DMS79 treated with DMSO at 0.1 percent for 48 hours (cell line): ENCODE measurements around the gene FOXO6.

Experiments used
- DNase-seq: peaks from one replicate; lab custom pipeline; 2025; lab: John Stamatoyannopoulos, UW

FOXO6 gene

DNA sequence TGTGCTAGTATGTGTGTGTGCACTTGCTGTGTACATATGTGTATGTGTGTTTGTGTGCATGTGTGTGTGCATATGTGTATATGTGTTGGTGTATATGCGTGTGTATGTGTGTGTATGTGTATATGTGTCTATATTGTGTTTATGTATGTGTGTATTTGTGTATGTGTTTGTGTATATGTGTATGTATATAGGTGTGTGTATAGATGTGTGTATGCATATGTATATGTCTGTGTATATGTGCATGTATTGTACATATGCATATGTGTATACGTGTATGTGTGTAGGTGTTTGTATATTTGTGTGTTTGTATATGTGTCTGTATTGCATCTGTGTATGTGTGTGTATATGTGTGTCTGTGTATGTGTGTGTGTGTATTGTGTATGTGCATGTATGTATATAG is 64.1 kb downstream of the FOXO6 start:
- no peak for DNase-seq

DNA sequence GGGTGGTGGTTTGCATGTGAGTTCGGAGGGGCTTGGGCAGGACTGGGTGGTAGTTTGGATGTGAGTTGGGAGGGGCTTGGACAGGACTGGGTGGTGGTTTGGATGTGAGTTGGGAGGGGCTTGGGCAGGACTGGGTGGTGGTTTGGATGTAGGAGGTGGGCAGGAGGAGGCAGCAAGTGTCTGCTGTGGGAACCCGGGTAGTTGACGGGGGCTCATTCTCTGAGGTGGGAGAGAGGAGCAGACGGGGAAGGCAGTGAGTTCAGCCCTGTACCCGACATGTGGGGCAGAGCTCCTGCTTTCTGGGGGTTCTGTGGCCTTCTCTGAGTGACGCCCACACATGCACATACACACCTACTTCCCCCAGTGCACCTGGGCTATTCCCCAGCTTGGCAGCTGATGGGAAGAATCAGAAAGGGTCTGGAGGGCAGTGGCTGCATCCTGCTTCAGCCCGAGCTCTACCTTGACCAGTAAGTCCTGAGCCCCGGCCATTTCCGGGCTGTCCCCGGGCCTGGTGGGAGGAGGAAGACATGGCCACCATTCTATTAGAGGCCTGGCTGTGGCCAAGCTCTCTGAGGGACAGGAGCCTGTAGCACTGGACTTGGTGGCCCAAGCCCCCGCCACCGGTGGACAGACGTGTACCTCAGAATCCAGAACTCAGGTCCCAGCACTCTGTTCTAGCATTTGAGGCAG is 65.1 kb downstream of the FOXO6 start:
- DNase-seq: no peak

GRCh38 chr1:41427122-41427913 is 66.1 kb downstream of the FOXO6 start:
- no peak for DNase-seq

GRCh38 chr1:41427916-41428737 is 66.9 kb downstream of the FOXO6 start:
- DNase-seq: no peak

DNA sequence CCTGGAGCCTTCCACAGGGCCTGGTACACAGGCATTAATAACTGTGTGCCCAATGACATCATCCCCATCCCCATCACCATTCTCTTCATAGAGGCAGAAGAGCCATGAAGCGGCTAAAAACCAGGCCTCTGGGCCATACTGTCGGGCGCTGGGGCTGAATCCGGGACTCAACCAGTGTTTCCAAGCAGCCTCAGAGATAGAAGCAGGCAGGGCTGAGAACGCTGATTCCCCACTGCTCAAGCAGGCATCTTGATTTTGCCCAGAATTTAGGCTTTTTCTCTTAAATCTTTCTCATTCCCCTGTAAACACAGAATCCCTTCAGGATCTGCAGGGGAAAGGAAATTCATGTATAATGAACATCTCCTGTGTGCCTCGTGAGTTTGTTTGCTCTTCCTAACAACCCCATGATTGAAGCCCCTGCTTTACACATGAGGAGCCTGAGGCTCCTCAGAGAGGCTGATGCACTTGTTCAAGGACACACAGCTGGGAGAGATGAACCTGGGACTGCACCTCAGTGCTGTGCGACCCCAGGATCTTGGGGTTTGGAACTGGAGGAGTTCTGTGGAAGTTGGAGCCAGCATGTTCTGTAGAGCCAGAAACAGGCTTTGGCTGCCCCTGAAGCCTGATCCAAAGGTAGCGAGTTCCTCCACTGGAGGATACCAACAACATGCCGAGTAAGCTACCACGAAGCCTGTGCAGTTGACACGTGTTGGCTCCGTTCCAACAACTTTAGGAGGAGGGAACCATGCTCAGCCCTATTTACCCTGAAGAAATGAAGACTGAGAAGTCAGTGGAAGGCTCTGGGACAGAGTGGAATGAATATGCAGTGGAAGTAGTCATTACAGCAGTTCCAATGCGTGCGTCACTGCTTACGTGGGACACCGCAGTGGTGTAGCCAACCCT is 67.8 kb downstream of the FOXO6 start:
- no peak for DNase-seq

DNA sequence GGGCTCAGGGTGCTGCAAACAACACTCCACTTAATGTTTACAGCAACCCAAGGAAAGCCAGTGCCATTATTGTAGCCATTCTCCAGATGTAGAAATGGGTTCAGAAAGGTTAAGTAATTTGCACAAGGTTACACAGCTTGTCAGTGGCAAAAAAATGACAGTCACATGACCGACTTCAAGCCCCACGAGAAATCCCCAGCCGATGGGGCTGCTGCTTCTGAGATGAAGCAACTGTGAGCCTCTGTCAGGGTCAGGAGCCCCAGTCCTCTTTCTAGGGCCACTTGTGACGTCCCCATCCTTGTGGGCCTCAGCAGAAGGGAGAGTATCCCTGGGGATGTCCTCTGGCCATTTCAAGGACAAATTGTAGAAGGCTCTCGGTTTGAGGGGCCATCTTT is 68.4 kb downstream of the FOXO6 start:
- DNase-seq: no peak

DNA sequence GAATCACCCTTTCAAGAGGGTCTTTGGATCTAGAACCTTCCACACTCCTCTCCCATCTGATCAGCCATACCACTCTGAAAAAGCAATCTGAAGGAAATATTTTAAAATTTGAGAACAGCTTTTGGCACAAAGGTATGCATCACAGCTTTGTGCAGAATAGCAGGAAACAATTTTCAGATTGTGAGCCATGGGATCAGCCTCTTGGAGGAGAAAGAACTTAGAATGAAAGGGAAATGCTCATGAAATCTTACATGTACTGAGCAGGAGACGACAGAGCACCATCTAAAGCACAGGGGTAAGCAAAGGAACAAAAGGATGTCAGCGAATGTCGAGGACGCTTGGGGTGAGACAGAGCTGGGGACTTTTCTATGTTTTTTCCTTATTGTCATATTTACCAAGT is 68.8 kb downstream of the FOXO6 start:
- no peak for DNase-seq

DNA sequence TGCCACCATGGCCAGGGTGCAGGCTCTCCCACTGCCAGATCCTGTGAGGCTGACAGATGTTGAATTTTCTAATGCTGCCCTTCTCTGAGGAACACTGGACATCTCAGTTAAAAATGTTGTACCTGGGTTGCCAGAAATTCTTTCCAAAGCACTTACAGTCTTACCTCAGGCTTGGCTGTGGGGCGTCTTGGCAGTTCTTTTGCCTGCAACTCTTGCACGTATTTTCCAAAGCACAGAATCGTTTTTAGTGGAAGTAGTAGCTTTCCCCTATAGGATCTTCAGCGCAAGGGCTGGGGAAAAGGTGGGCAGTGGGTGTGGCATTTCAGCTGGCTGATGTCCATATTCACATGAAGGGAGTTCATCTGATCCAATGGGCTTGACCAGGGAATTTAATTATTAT is 69.3 kb downstream of the FOXO6 start:
- DNase-seq: no peak

DNA sequence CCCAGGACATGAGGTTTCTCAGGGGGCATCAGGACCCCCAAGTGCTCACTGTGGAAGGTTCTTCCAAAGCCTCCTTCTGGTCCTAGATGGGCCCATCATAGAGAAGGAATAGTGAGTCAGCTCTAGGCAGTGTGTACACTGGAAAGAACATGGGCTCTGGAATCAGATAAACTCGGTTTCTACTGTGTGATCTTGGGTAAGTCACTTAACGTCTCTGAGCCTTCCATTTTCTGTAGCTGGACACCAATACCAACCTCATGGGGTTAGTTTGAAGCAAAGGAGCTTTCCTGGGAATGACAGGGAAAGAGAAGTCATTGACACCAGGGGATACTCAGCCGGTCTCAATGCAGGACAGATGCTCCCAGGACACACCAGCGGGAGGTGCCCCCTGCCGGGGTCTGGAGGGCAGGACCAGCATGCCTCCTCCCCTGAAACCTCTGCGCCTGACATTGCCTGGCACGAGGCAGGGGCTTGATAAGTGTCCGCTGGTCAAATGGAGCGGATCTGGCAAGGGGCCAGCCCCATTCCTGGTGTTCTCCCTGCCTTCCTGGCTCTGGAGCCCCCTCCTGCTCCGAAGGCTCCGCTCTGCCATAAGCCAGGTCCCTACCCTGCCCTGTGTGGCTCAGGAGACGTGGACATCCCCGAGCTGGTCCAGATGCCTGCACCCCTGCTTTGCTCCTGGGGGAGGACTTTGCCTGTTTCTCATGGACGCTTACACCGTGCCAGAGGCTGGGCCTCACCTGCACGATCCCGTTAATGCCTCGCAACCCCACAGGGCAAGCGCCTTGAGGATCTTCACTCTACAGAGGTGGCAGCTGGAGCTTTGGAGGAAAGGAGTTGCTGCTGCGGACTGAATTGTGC is 70.5 kb downstream of the FOXO6 start:
- peak; percentile 48 for DNase-seq
